Smooth muscle cell (in vitro differentiated cells): Measurements from ENCODE around the gene GLT6D1. TPM values are rescaled to one million over a fixed set of nuclear protein-coding genes. Genes with fewer than 3 reads are reported as not detected.

ENCODE experiments used
- DNase-seq: peaks from one replicate; lab custom pipeline; 2025; ENCODE audit not compliant: unreplicated experiment; lab: John Stamatoyannopoulos, UW
- H2AFZ ChIP-seq: fragments of 200-600 bp; sonication (generic); 2 replicates; pipeline ENCODE4 v1.6.0; 2016; ENCODE audit warnings: antibody characterized with exemption, low read depth, mild to moderate bottlenecking
- H3F3A ChIP-seq: fragments of 200-600 bp; sonication (generic); 2 replicates; pipeline ENCODE4 v1.6.0; 2017; ENCODE audit warnings: antibody characterized with exemption, low read depth
- H3K27ac ChIP-seq: fragments of 200-600 bp; sonication (generic); 2 replicates; pipeline ENCODE4 v1.5.1; 2016; ENCODE audit warnings: low read depth, mild to moderate bottlenecking
- H3K27me3 ChIP-seq: fragments of 200-600 bp; sonication (generic); 2 replicates; pipeline ENCODE4 v1.6.1; 2016; ENCODE audit warnings: low read depth, mild to moderate bottlenecking
- H3K36me3 ChIP-seq: fragments of 200-600 bp; sonication (generic); 2 replicates; pipeline ENCODE4 v1.5.1; 2016; ENCODE audit warnings: low read depth
- H3K4me1 ChIP-seq: fragments of 200-600 bp; sonication (generic); 2 replicates; pipeline ENCODE4 v1.5.1; 2016; ENCODE audit warnings: low read depth
- H3K4me2 ChIP-seq: fragments of 200-600 bp; sonication (generic); 2 replicates; pipeline ENCODE4 v1.6.0; 2016; ENCODE audit warnings: mild to moderate bottlenecking
- H3K4me3 ChIP-seq: fragments of 200-600 bp; sonication (generic); 2 replicates; pipeline ENCODE4 v1.5.1; 2016; ENCODE audit warnings: mild to moderate bottlenecking
- H3K79me2 ChIP-seq: fragments of 200-600 bp; sonication (generic); 2 replicates; pipeline ENCODE4 v1.6.0; 2016; ENCODE audit warnings: low read depth, mild to moderate bottlenecking
- H3K9ac ChIP-seq: fragments of 200-600 bp; sonication (generic); 2 replicates; pipeline ENCODE4 v1.6.0; 2016; ENCODE audit warnings: low read depth
- H3K9me3 ChIP-seq: fragments of 200-600 bp; sonication (generic); replicated peaks from 2 replicates; pipeline ENCODE4 v1.5.1; 2016; ENCODE audit warnings: low read depth
- H4K20me1 ChIP-seq: fragments of 200-600 bp; sonication (generic); 2 replicates; pipeline ENCODE4 v1.6.0; 2016; ENCODE audit warnings: low read depth
- CTCF ChIP-seq: fragments of 200-600 bp; sonication (generic); IDR thresholded peaks from 2 replicates; pipeline ENCODE4 v1.5.1; 2017; ENCODE audit warnings: borderline replicate concordance, mild to moderate bottlenecking, antibody characterized with exemption; ENCODE audit not compliant: insufficient read depth, poor library complexity, severe bottlenecking
- WGBS: methylation state at CpG from one replicate; pipeline ENCODE4 v1.1.7; 2016; ENCODE audit warnings: low lambda C conversion rate; 5-methylcytosine and 5-hydroxymethylcytosine counted together
- polyA plus RNA-seq: library from polyadenylated mRNA; unstranded; fragments of >200 nt; fragmentation: Nextera tagmentation; extraction: Ambion mirVana; gene quantifications from 2 replicates; pipeline ENCODE4 v1.2.1, GENCODE V29; 2016
- total RNA-seq: library from RNA; depleted of rRNA; stranded (reverse); fragments of >200 nt; gene quantifications from 2 replicates; pipeline ENCODE4 v1.2.3, GENCODE V29; 2014

GLT6D1 gene
- total and polyA plus RNA-seq, 2 experiments from 2014 or later, result not detected

- 66% methylated on average over 5 of the region's 5 CpGs for WGBS
- no peak for TF ChIP-seq CTCF
- Histone ChIP-seq H2AFZ (no peak overlapping the region), H3F3A (no peaks in the 10 kb centered on the region), H3K9ac (no peak overlapping the region), H3K4me1 (no peaks in the 10 kb centered on the region), H3K36me3 (no peaks in the 10 kb centered on the region), H3K79me2 (no peaks in the 10 kb centered on the region), H3K9me3 (no peaks in the 10 kb centered on the region), H4K20me1 (no peaks in the 10 kb centered on the region), H3K4me2 (no peak overlapping the region), H3K27ac (no peak overlapping the region), H3K27me3 (peaks cover 7% of the 10 kb centered on the region), H3K4me3 (no peak overlapping the region)
- DNase-seq, result no peak
Observed at GRCh38 chr9:135600296-135600817, 39.0 kb downstream of the GLT6D1 start.

DNA sequence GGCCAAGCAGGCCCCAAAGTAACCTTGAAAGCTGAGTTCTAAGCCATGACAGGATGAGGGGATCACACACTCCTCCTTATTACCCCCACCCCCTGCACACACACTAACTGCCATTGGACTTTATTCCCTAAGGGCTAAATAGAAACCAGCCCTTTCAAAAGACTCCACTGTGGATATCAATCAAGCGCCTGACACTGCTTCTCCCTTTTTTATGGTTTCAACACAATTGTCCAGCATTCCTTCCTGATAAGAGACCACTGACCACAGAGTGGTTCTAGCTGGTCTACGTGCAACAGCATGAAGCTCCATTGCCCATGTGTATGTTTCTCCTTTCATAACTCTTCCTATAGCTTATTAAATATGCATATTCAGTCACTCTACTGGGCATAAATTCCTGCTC, 43.1 kb downstream of the GLT6D1 start:
- Histone ChIP-seq H3F3A (no peaks in the 10 kb centered on the region), H3K27ac (no peak overlapping the region), H3K9ac (no peak overlapping the region), H3K27me3 (peaks cover 7% of the 10 kb centered on the region), H3K36me3 (no peaks in the 10 kb centered on the region), H3K4me2 (no peak overlapping the region), H4K20me1 (no peaks in the 10 kb centered on the region), H3K79me2 (no peaks in the 10 kb centered on the region), H3K9me3 (no peaks in the 10 kb centered on the region), H2AFZ (no peak overlapping the region), H3K4me1 (no peaks in the 10 kb centered on the region), H3K4me3 (no peak overlapping the region)
- DNase-seq, result no peak
- 79% methylated on average over 2 of the region's 2 CpGs for WGBS
- no peak for TF ChIP-seq CTCF

DNA sequence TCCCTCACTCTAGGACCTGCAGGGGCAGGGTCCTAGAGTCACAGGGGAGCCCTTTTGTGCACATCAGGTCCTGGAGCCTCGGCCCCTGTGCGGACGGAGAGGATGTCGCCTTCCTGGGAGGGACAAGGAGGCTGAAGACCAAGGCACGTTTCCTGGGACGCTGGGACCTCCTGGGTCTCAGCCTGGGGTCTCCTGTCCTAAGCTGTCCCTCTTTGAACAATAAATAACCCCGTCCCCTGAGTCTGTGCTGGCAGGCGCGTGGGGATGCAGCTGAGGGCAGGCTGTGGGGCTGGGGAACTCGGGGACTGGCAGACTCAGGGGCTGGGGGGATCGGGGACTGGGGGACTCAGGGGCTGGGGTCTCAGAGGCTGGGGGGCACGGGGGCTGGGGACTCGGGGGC, 46.7 kb downstream of the GLT6D1 start:
- Histone ChIP-seq H4K20me1 (no peaks in the 10 kb centered on the region), H3K4me3 (no peak overlapping the region), H3K9ac (no peak overlapping the region), H3K4me2 (no peak overlapping the region), H3K27me3 (no peaks in the 10 kb centered on the region), H3F3A (no peaks in the 10 kb centered on the region), H3K27ac (no peak overlapping the region), H3K79me2 (no peaks in the 10 kb centered on the region), H2AFZ (no peak overlapping the region), H3K36me3 (no peaks in the 10 kb centered on the region), H3K4me1 (no peaks in the 10 kb centered on the region), H3K9me3 (no peaks in the 10 kb centered on the region)
- 96% methylated on average over 11 of the region's 13 CpGs for WGBS
- TF ChIP-seq CTCF, result no peak
- DNase-seq, result no peak

DNA sequence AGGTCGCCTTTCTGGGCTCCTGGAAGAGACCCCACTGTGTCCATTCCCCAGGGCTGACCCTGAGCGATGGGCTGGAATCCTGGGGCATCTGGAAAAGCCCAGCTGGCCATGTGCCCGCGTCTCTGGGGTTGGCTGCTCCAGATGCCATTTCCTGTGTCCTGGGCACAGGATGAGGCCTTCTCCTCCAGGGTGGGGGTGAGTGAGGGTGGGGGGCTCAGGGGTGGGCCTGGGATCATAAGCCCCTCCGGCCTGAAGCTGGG, 47.1 kb downstream of the GLT6D1 start:
- Histone ChIP-seq H3F3A (no peaks in the 10 kb centered on the region), H3K4me1 (no peaks in the 10 kb centered on the region), H3K79me2 (no peaks in the 10 kb centered on the region), H3K9ac (no peak overlapping the region), H3K27me3 (no peaks in the 10 kb centered on the region), H3K27ac (no peak overlapping the region), H3K4me3 (no peak overlapping the region), H3K36me3 (no peaks in the 10 kb centered on the region), H4K20me1 (no peaks in the 10 kb centered on the region), H3K4me2 (no peak overlapping the region), H3K9me3 (no peaks in the 10 kb centered on the region), H2AFZ (no peak overlapping the region)
- WGBS, result 92% methylated on average over 5 of the region's 5 CpGs
- TF ChIP-seq CTCF, result no peak
- no peak for DNase-seq
